Measurements from ENCODE around the gene GLRX. TPM values are rescaled to one million over a fixed set of nuclear protein-coding genes. Genes with fewer than 3 reads are reported as not detected.
A peak's percentile ranks its signal among the peaks of the same experiment; 100 is the strongest.

GLRX gene
- total and polyA plus RNA-seq, 2 of the 13 experiments (the other 11 are each of a cell fraction or from before 2014, with no cell fraction given), result 63.8 to 499 TPM

- TF ChIP-seq ZBTB40 (IDR thresholded peaks at IDR 0.05), result no peak
- TF ChIP-seq ZBTB40 (CRISPR knock-in tag; IDR thresholded peaks at IDR 0.05), result no peak
- no peak for TF ChIP-seq ZNF552 (CRISPR knock-in tag; IDR thresholded peaks at IDR 0.05; ENCODE audit: borderline replicate concordance)
- no peak; the same call in 1 of the 2 replicates for TF ChIP-seq FOXJ3 (CRISPR knock-in tag; IDR thresholded peaks at IDR 0.05; ENCODE audit: borderline replicate concordance)
- peak; percentile 94 for TF ChIP-seq RAD21 (CRISPR knock-in tag; IDR thresholded peaks at IDR 0.05)
- no peak for TF ChIP-seq ZNF850 (CRISPR knock-in tag; conservative IDR thresholded peaks at IDR 0.05)
- no peak for TF ChIP-seq ZNF17 (CRISPR knock-in tag; IDR thresholded peaks at IDR 0.05)
- peak; percentile 39; the same call in 1 of the 2 replicates for TF ChIP-seq SALL1 (CRISPR knock-in tag; IDR thresholded peaks at IDR 0.05)
- 0 out of 2 replicates have a peak, but pooled peaks have one; percentile 18 for TF ChIP-seq ZNF24 (IDR thresholded peaks at IDR 0.05)
- no peak for TF ChIP-seq IKZF4 (CRISPR knock-in tag; IDR thresholded peaks at IDR 0.05; ENCODE audit: borderline replicate concordance, low read depth, not compliant biosample characterization)
- TF ChIP-seq ZBTB3 (CRISPR knock-in tag; IDR thresholded peaks at IDR 0.05; ENCODE audit: borderline replicate concordance, low read depth), result no peak
- no peak for TF ChIP-seq HOXD1 (CRISPR knock-in tag; IDR thresholded peaks at IDR 0.05)
- no peak for TF ChIP-seq PATZ1 (CRISPR knock-in tag; IDR thresholded peaks at IDR 0.05)
- 0 out of 2 replicates have a peak, but pooled peaks have one; percentile 36 for TF ChIP-seq ELF3 (CRISPR knock-in tag; IDR thresholded peaks at IDR 0.05)
- no peak for TF ChIP-seq GFI1 (CRISPR knock-in tag; IDR thresholded peaks at IDR 0.05; ENCODE audit: borderline replicate concordance)
- no peak for TF ChIP-seq SOX13 (IDR thresholded peaks at IDR 0.05)
- 0 out of 4 replicates have a peak, but pooled peaks of 1 of the 2 experiments have one; percentile 12 for TF ChIP-seq SOX13 (CRISPR knock-in tag; conservative IDR thresholded peaks at IDR 0.05 in 1 of 2, IDR thresholded peaks at IDR 0.05 in 1 of 2)
- no peak for TF ChIP-seq FOXO1 (CRISPR knock-in tag; IDR thresholded peaks at IDR 0.05)
- no peak for TF ChIP-seq HHEX (CRISPR knock-in tag; IDR thresholded peaks at IDR 0.05)
- no peak for TF ChIP-seq ZBTB20 (CRISPR knock-in tag; IDR thresholded peaks at IDR 0.05; ENCODE audit: borderline replicate concordance, low read depth)
These were observed 41.4 kb downstream of the GLRX start (continued) for GRCh38 chr5:95781101-95781583.

Measured in HepG2 (cell line).